OCI-LY3 (cell line): ENCODE results near the gene METTL4.

Source experiments
- EZH2phosphoT487 ChIP-seq: fragments of 200-600 bp; shearing (Covaris generic); IDR thresholded peaks from 2 replicates; pipeline ENCODE4 v1.6.1; 2018; ENCODE audit warnings: antibody characterized with exemption, mixed run types, low read depth
- TF ChIP-seq, protein P1 (sequence below): fragments of 200-600, 300-600 bp; sonication (generic); IDR thresholded peaks from 2 replicates; pipeline ENCODE4 v1.5.1; 2014; ENCODE audit warnings: antibody characterized with exemption, low read length, low read depth

DNA sequence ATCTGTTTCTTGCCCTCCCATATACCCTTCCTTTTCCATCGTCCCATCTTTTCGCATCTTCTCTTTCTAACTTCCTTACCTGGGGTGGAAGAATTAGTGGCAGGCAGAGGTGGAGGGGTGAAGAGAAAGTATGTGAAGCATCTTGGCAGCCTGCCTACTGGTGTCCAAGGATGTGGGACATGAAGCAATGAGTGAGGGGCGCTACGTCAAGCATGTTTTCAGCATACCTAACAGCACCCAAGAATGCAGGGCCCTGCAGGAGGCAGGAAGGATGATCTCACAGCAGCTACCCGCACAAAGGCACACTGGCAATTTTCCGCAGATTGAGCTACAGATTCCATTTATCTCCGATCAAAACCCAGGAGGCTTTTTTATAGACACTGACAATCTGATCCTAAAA lies 42.2 kb downstream of the METTL4 start:
- TF ChIP-seq, protein P1, sequence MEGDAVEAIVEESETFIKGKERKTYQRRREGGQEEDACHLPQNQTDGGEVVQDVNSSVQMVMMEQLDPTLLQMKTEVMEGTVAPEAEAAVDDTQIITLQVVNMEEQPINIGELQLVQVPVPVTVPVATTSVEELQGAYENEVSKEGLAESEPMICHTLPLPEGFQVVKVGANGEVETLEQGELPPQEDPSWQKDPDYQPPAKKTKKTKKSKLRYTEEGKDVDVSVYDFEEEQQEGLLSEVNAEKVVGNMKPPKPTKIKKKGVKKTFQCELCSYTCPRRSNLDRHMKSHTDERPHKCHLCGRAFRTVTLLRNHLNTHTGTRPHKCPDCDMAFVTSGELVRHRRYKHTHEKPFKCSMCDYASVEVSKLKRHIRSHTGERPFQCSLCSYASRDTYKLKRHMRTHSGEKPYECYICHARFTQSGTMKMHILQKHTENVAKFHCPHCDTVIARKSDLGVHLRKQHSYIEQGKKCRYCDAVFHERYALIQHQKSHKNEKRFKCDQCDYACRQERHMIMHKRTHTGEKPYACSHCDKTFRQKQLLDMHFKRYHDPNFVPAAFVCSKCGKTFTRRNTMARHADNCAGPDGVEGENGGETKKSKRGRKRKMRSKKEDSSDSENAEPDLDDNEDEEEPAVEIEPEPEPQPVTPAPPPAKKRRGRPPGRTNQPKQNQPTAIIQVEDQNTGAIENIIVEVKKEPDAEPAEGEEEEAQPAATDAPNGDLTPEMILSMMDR = no peak
- no peak for TF ChIP-seq EZH2phosphoT487
